ENCODE measurements around the gene CACNA1H.
"Not testable (repeated sequence)": the region's sequence is repeated elsewhere in the genome, so short reads cannot be mapped to it uniquely, and the experiment has no call there.

CACNA1H gene

DNA sequence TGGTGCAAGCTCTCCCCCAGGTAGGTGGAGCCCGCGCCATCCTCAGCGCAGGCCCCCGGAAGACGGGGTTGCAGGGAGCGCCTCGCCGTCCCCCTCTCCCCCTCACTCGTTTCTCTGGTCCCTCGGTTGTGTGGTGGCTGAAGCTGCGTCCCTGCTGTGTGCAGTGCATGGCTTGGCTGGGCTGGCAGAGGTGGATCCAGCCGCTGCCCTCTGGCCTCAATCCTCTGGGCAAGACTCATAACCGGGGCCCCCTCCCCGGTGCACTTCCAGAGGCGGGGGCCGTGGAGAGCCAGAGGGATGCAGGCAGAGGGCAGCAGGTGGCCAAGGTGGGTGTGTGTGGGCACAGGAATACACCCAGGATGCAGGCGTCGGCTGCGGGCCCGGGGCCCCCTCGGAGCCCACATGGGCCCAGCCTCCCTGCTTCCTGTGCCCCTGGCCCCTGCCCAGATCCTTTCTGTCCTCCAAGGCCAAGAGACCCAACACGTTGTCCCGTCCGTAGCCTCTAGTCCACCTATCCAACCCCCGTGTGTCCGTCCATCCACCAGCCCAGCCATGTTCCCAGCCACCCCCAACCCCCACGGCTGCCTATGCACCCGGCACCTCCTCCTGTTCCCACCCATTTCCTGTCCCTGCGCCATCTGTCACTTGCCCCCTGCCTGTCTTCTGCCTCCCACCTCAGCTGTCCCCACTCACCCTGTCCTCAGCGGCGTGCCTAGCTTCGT lies 62.8 kb downstream of the CACNA1H start:
- no peak for DNase-seq

- DNase-seq: no peak
Measured at GRCh38 chr16:1216296-1216619, 63.4 kb downstream of the CACNA1H start.

DNA sequence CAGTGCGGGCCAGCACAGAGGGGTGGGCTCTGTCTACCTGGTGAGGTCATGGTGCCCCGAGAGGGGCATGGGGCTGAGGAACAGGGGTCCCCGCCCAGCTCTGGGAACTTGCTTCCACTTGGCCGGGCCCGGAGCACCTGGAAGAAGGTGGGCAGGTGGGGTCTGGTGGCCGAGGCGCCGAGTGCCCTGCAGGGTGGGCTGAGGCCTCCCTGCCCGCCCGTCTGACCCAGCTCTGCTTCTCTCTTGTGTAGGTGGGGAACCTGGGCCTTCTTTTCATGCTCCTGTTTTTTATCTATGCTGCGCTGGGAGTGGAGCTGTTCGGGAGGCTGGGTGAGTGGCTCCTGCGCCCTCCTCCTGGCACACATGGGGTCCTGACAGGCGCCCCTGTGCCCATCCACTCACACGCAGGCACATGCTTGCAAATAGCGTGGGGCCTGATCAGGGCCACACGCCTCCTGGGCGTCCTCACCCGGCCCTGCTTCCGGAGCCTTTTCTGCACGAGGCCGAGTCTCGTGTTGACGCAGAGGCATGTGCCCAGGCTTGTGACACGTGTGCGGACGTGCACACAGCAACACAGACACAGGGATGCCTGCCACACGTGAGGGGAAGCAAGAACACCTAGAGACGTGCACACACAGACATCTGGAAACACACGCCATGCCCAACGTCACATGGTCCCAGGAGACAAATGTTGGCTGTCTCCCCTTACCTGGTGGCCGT lies 63.9 kb downstream of the CACNA1H start:
- no peak for DNase-seq

- no peak for DNase-seq
Measured at GRCh38 chr16:1217526-1217925, 64.6 kb downstream of the CACNA1H start.

- DNase-seq: no peak
Measured at GRCh38 chr16:1218061-1218929, 65.4 kb downstream of the CACNA1H start.

DNA sequence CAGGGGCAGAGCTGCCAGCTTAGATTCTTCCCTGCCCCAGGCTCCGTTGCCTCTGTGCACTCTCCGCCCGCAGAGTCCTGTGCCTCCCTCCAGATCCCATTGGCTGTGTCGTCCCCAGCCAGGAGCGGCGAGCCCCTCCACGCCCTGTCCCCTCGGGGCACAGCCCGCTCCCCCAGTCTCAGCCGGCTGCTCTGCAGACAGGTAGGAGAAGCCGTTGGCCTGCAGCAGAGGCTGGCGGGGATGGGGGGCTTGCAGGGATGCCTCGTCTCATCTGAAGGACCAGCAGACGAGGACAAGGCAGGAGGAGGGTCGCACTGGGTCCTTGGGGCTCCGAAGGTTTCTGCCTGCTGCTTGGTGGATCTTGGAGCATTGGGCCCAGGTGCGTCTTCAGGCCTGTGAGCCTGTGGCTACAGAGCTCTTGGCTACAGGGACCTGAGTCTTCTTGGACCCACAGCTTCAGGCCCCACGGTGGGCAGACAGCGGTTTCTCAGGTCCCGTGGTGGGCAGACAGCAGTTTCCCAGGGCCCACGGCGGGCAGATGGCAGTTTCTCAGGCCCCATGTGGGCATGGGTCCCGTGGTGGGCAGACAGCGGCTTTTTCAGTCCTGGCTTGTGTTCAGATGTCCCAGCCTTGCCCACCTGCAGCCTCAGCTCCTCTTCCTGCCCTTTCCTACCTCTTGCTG lies 66.2 kb downstream of the CACNA1H start:
- DNase-seq: no peak

GRCh38 chr16:1220098-1220728 lies 67.3 kb downstream of the CACNA1H start:
- no peak for DNase-seq

- no peak for DNase-seq
Measured at GRCh38 chr16:1220841-1221627, 68.1 kb downstream of the CACNA1H start.

DNA sequence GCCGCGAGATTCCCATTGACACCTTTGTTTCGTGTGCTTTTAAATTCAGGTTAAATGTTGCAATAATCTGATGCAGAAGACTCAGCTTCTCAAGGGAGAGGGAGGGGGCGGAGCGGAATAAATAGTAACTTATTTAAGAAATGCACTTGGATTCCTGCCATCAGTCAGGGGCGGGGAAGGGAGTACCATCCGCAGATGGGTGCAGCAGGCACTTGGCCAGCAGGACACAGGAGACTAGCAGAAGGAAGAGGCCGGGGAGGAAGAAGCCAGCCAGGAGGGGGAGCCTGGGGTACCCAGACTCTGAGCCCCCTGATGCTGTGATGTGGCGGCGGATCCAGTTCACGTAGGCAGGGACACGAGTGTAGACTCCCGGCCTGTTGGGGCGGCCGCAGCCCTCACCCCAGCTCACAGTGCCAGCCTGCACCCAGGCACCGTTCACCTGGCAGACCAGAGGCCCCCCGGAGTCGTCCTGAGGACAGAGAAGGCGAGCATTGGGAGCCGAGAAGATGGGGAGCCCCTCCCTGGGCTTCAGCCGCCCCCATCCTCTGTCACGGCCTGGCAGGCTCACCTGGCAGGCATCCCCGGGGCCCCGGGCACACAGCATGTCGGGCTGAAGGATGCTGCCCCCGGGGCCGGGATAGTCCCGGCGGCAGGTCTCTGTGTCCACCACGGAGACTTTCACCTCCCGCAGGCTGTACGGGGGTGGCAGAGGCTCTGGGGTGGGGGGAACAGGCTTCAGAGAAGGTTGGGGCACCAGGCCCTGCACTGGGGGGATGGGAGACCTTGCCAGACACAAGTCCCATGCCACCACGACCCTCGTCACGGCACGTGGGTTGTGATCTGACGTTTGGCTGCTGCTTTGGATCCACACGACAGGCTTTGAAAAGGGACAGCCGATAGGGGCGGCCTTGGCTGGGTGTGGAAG lies 69.0 kb downstream of the CACNA1H start:
- DNase-seq: no peak

DNA sequence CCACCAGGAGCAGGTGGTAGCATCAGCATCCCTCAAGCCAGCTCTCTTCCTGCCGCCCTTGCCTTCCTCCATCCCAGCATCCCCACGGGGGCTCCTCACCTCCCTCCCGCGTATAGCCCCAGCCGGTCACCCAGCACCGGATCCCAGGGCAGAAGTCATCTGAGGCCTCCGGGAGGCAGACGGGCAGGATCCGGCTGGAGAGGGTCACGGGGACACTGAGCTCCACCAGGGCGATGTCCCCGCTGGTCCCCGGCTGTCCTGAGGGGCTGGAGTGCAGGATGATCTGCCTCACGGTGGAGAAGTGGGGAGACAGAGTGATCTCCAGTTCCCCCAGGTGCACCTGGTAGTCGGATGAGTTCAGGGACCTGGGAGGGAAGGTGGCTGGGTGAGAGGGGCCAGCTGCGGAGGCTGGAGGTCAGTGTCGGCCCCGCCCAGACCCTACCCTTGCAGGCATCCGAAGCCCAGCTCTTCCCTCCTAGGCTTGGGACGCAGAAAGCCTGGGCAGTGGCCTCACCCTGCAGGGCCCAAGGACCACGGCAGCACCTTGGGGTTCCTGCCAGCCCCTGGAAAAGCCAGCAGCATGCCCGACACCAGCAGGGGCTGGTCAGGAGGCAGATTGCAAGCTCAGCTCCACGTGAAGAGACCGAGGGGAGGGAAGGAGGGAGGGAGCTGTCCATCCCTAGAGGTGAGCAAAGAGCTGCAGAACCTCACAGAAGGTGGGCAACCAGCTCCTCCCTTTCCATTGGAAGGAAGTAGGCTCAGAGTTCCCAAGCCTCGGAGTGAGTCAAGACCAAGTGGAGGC lies 69.8 kb downstream of the CACNA1H start:
- no peak for DNase-seq

GRCh38 chr16:1223355-1224214 lies 70.7 kb downstream of the CACNA1H start:
- DNase-seq: no peak

- DNase-seq: no peak
Measured at GRCh38 chr16:1224558-1224957, 71.7 kb downstream of the CACNA1H start.

DNA sequence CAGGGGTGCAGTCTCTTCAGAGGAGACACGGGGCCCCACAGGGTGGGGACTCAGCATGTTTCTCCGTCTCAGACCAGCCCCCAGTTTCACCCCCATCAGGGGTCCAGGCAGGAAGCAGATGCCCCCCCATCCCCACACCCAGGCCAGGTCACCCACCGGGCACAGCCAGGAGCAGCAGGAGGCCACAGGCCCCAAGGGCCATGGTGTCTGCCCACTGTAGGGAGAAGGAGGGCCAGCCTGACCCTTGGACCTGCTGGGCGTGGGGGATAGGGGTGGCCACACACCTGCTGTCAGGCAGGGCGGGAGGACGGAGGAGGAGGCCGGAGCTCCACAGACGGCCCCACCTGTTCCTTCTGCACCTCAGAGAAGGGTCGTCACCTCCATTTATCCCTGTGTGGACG lies 72.1 kb downstream of the CACNA1H start, which contains the start of gene TPSG1:
Gene TPSG1 (minus strand): TSS at position 218 of the 401 bp plus-strand sequence. CDS start 16 bp downstream, at position 202.
- DNase-seq: no peak

DNA sequence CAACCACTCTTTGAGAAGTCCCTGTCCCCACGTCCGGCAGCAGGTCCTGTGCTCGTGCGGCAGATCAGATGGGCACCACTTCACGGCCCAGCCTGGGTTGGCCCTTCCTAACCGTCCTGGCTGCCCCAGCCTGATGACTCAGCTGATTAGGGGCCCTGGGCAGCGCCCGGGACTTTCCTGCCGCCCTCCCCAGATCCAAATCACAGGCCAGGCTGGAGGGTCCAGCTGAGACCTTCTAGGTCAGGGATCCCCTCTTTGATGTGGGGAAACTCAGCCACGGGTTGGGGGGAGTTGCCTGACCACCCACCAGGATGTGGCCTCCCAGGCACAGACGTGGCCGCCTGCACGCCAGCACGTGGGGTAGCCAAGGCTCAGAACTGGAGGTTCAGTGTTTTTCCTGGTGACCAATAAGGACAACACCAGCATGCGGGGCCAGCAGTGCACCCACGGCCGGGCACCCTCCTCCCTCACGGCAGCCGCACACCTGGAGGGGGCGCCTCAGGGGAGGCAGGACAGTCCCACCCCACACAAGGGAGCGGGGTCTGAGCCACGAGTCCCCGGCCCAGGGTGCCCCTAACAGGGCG lies 72.9 kb downstream of the CACNA1H start:
- DNase-seq: not testable (repeated sequence)

- not testable (repeated sequence) for DNase-seq
Measured at GRCh38 chr16:1226692-1227091, 73.8 kb downstream of the CACNA1H start.

DNA sequence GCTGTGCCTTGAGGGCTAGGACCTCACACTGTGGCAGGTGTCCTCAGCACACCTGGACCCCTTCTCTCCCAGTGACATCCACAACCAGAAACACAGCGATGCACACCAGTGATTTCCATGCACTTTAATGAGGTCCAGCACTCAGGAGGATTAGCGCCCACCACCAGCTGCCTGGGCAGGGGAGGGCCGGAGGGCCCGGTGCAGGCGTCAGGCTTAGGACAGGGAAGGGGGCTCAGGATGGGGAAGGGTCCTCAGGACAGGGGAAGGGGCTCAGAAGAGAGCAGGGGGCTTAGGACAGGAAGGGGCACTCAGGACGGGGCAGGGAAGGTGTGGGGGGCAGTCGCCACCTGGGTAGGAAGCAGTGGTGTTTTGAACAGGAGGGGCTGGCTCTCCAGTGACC lies 75.3 kb downstream of the CACNA1H start:
- DNase-seq: not testable (repeated sequence)

DNA sequence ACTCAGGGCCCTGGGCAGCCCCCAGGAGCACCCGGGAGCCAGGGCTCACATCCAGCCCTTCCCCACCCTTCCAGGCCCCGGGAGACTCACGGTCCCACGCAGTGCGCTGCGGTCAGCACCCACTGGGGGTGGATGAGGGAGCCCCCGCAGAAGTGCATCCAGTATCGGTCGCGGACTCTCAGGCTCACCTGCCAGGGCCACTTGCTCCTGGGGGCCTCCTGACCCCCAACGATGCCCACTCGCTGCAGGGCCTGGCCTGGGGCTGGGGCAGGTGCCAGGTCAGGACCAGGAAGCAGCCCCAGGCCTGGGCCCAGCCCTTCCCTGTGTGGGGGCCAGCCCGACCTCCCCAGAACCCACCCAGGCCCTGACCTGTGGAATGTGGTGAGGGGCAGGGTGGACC lies 76.6 kb downstream of the CACNA1H start:
- DNase-seq: not testable (repeated sequence)

DNA sequence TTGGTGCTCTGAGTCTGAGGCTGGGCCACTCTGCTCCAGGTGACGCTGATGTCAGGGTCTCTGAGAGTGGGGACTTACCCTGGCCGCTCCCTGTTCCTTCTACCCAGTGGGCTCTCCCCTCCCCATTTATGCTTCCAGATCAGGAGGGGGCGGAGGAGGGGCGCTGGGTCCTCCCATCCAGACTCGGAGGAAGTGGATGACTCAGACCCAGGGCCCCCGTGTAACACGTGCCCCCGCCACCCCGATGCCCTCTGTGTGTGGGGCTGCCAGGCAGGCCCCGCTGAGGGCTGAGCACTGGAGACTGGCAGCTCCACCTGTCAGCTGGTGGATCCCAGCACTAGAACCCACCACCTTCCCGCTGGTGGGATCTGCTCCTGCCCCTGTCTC lies 77.2 kb downstream of the CACNA1H start, which contains the start of gene TPSB2:
Gene TPSB2 (minus strand): TSS at position 101 of the 387 bp plus-strand sequence. CDS start 233 bp downstream, outside the sequence.
- DNase-seq: not testable (repeated sequence)

Data from activated effector memory CD4-positive, alpha-beta T cell treated with Interleukin-2 at 50 U/mL for 16 hours (primary cell).